Liver (tissue), 9 donors: ENCODE measurements around the gene MNAT1. TPM values are rescaled to one million over a fixed set of nuclear protein-coding genes. Genes with fewer than 3 reads are reported as not detected.

ENCODE experiments used
- DNase-seq: peaks from one replicate; pipeline ENCODE4 v3.0.0-alpha.2; 2017; ENCODE audit warnings: low spot score
- H3K27ac ChIP-seq, 2 donors: one replicate each; pipeline ENCODE4 v1.7.0; 2013; ENCODE audit warnings: inconsistent platforms in 2 of 2, low read length in 2 of 2, control low read depth in 1 of 2, low read depth in 1 of 2, mild to moderate bottlenecking in 1 of 2
- H3K27me3 ChIP-seq, 4 donors: one replicate each; pipeline versions ENCODE4 v1.6.1 to v1.7.0; 2013; ENCODE audit warnings: low read length in 3 of 4, inconsistent platforms in 1 of 4, mild to moderate bottlenecking in 1 of 4, moderate library complexity in 1 of 4; ENCODE audit not compliant: control insufficient read depth in 4 of 4, insufficient read depth in 4 of 4
- H3K36me3 ChIP-seq, 4 donors: one replicate each; pipeline versions ENCODE4 v1.6.1 to v1.7.0; 2013; ENCODE audit warnings: low read length in 3 of 4, mild to moderate bottlenecking in 3 of 4, low read depth in 1 of 4, moderate library complexity in 1 of 4; ENCODE audit not compliant: control insufficient read depth in 4 of 4, insufficient read depth in 3 of 4
- H3K4me1 ChIP-seq, 4 donors: one replicate each; pipeline versions ENCODE4 v1.6.1 to v1.7.0; 2013; ENCODE audit warnings: low read length in 3 of 4, mild to moderate bottlenecking in 3 of 4, moderate library complexity in 1 of 4; ENCODE audit not compliant: control insufficient read depth in 4 of 4, insufficient read depth in 4 of 4
- H3K4me3 ChIP-seq, 3 donors: one replicate each; pipeline versions ENCODE4 v1.6.1 to v1.7.0; 2013; ENCODE audit warnings: low read length in 3 of 3, control low read depth in 1 of 3, low read depth in 1 of 3, mild to moderate bottlenecking in 1 of 3
- H3K9ac ChIP-seq, 2 donors: one replicate each; pipeline ENCODE4 v1.7.0; 2013; ENCODE audit warnings: low read length in 2 of 2, mild to moderate bottlenecking in 2 of 2, moderate library complexity in 2 of 2, control low read depth in 1 of 2, low read depth in 1 of 2
- H3K9me3 ChIP-seq, 4 donors: one replicate each; pipeline versions ENCODE4 v1.6.1 to v1.7.0; 2013; ENCODE audit warnings: low read length in 3 of 4; ENCODE audit not compliant: control insufficient read depth in 4 of 4
- ATF3 ChIP-seq: IDR thresholded peaks from 2 replicates; pipeline ENCODE4 v1.6.1; 2016; ENCODE audit warnings: antibody characterized with exemption
- EGR1 ChIP-seq, 2 donors: IDR thresholded peaks; 2 replicates each; pipeline ENCODE4 v1.6.1; 2016 to 2018; ENCODE audit warnings: antibody characterized with exemption in 2 of 2, low read depth in 2 of 2
- FOXA1 ChIP-seq: IDR thresholded peaks from 2 replicates; pipeline ENCODE4 v1.6.1; 2016; ENCODE audit warnings: antibody characterized with exemption
- FOXA2 ChIP-seq: IDR thresholded peaks from 2 replicates; pipeline ENCODE4 v1.6.1; 2016; ENCODE audit warnings: antibody characterized with exemption
- GABPA ChIP-seq, 2 donors: IDR thresholded peaks in 1 of 2; conservative IDR thresholded peaks in 1 of 2; 2 replicates each; pipeline ENCODE4 v1.6.1; 2016; ENCODE audit warnings: antibody characterized with exemption in 2 of 2, mild to moderate bottlenecking in 1 of 2, moderate library complexity in 1 of 2
- HNF4A ChIP-seq, 2 donors: conservative IDR thresholded peaks; 2 replicates each; pipeline ENCODE4 v1.6.1; 2016; ENCODE audit warnings: antibody characterized with exemption in 2 of 2, mild to moderate bottlenecking in 2 of 2
- HNF4G ChIP-seq: IDR thresholded peaks from 2 replicates; pipeline ENCODE4 v1.6.1; 2016; ENCODE audit warnings: antibody characterized with exemption
- JUND ChIP-seq, 2 donors: IDR thresholded peaks; 2 replicates each; pipeline ENCODE4 v1.6.1; 2016; ENCODE audit warnings: antibody characterized with exemption in 2 of 2
- MAX ChIP-seq: IDR thresholded peaks from 2 replicates; pipeline ENCODE4 v1.6.1; 2016; ENCODE audit warnings: antibody characterized with exemption
- NR2F2 ChIP-seq: IDR thresholded peaks from 2 replicates; pipeline ENCODE4 v1.6.1; 2016; ENCODE audit warnings: antibody characterized with exemption
- RAD21 ChIP-seq, 2 donors: IDR thresholded peaks; 2 replicates each; pipeline ENCODE4 v1.6.1; 2016; ENCODE audit warnings: antibody characterized with exemption in 2 of 2, mild to moderate bottlenecking in 2 of 2
- REST ChIP-seq: IDR thresholded peaks from 2 replicates; pipeline ENCODE4 v1.6.1; 2016; ENCODE audit warnings: antibody characterized with exemption, mild to moderate bottlenecking
- RXRA ChIP-seq, 2 donors: IDR thresholded peaks; 2 replicates each; pipeline ENCODE4 v1.6.1; 2017 to 2018; ENCODE audit warnings: antibody characterized with exemption in 2 of 2, mild to moderate bottlenecking in 1 of 2
- SP1 ChIP-seq: IDR thresholded peaks from 2 replicates; pipeline ENCODE4 v1.6.1; 2018; ENCODE audit warnings: antibody characterized with exemption, mild to moderate bottlenecking
- TAF1 ChIP-seq: conservative IDR thresholded peaks from 2 replicates; pipeline ENCODE4 v1.6.1; 2016; ENCODE audit warnings: antibody characterized with exemption, mild to moderate bottlenecking
- YY1 ChIP-seq: IDR thresholded peaks from 2 replicates; pipeline ENCODE4 v1.6.1; 2016; ENCODE audit warnings: antibody characterized with exemption, mild to moderate bottlenecking
- ZBTB33 ChIP-seq: IDR thresholded peaks from 2 replicates; pipeline ENCODE4 v1.6.1; 2016; ENCODE audit warnings: antibody characterized with exemption
- WGBS: extraction: QIAGEN DNeasy Blood & Tissue Kit; methylation state at CpG from one replicate; pipeline ENCODE4 v1.1.7; 2013; 5-methylcytosine and 5-hydroxymethylcytosine counted together
- polyA plus RNA-seq, 2 donors: library from polyadenylated mRNA; stranded (reverse) in 1 of 2; unstranded in 1 of 2; fragments of 200-250 nt in 1 of 2; fragments of >200 nt in 1 of 2; fragmentation: Nextera tagmentation in 1 of 2; extraction: Ambion mirVana in 1 of 2; gene quantifications; one replicate each; pipeline versions ENCODE4 v1.2.1 to v1.2.3, GENCODE V29; 2013 to 2015
- total RNA-seq, 2 donors: library from RNA; depleted of rRNA; stranded (reverse); fragments of >200 nt; gene quantifications; one replicate each; pipeline ENCODE4 v1.2.3, GENCODE V29; 2014
- TF ChIP-seq, protein P1 (sequence below): fragments of 150-350 bp; IDR thresholded peaks from 2 replicates; pipeline ENCODE4 v1.5.1; 2017; ENCODE audit warnings: improper control_type of control experiment, low read depth, low read length; ENCODE audit not compliant: missing input control
- donor health status: healthy.
- donor health status: healthy.
- donor health status: healthy.
- donor health status: healthy.
- donor health status: healthy.

Gene MNAT1
- total and polyA plus RNA-seq, 4 donors = 8.9 to 18.5 (median 14.6) TPM

GRCh38 chr14:60973070-60973469 lies 238.5 kb downstream of the MNAT1 start:
- DNase-seq = no peak
- no peaks in the 10 kb centered on the region for H3K4me1 ChIP-seq
- no peak overlapping the region for H3K9ac ChIP-seq
- TF ChIP-seq REST (no peak), HNF4G (no peak), HNF4A (conservative IDR thresholded peaks at IDR 0.05) (no peak), GABPA (IDR thresholded peaks at IDR 0.05 in 1 of 2, conservative IDR thresholded peaks at IDR 0.05 in 1 of 2) (no peak), YY1 (no peak), MAX (no peak), ATF3 (no peak), JUND (IDR thresholded peaks at IDR 0.05) (no peak), ZBTB33 (no peak), FOXA2 (no peak), RXRA (IDR thresholded peaks at IDR 0.05) (no peak), TAF1 (no peak), RAD21 (IDR thresholded peaks at IDR 0.05) (no peak), EGR1 (IDR thresholded peaks at IDR 0.05; ENCODE audit: low read depth in 2 of 2) (no peak), FOXA1 (no peak), NR2F2 (no peak), SP1 (no peak)
- TF ChIP-seq, protein P1, sequence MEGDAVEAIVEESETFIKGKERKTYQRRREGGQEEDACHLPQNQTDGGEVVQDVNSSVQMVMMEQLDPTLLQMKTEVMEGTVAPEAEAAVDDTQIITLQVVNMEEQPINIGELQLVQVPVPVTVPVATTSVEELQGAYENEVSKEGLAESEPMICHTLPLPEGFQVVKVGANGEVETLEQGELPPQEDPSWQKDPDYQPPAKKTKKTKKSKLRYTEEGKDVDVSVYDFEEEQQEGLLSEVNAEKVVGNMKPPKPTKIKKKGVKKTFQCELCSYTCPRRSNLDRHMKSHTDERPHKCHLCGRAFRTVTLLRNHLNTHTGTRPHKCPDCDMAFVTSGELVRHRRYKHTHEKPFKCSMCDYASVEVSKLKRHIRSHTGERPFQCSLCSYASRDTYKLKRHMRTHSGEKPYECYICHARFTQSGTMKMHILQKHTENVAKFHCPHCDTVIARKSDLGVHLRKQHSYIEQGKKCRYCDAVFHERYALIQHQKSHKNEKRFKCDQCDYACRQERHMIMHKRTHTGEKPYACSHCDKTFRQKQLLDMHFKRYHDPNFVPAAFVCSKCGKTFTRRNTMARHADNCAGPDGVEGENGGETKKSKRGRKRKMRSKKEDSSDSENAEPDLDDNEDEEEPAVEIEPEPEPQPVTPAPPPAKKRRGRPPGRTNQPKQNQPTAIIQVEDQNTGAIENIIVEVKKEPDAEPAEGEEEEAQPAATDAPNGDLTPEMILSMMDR = no peak
- H3K9me3 ChIP-seq = no peaks in the 10 kb centered on the region
- WGBS = 97% methylated on average over 3 of the region's 3 CpGs
- no peaks in the 10 kb centered on the region for H3K27me3 ChIP-seq
- no peak overlapping the region for H3K27ac ChIP-seq
- H3K4me3 ChIP-seq = no peak overlapping the region
- H3K36me3 ChIP-seq = peaks cover 0 to 12% (median 7%) of the 10 kb centered on the region in 4 donors
